Peyer's patch (tissue), 4 donors: Measurements from ENCODE around the gene ACTN3.

Experiments used
- POLR2A ChIP-seq, 2 donors: fragments of 450-650 bp; IDR thresholded peaks; one replicate each; pipeline ENCODE4 v1.5.1; 2017; ENCODE audit warnings: antibody characterized with exemption in 2 of 2, mild to moderate bottlenecking in 2 of 2, moderate library complexity in 2 of 2
- TF ChIP-seq, protein P1 (sequence below), 6 experiments: fragments of 450-650 bp in 4 of 6; fragments of 200-600 bp in 2 of 6; sonication (generic) in 1 of 6; IDR thresholded peaks; one replicate each; pipeline ENCODE4 v1.5.1; 2017 to 2019; ENCODE audit warnings: antibody characterized with exemption in 6 of 6, mild to moderate bottlenecking in 3 of 6, moderate library complexity in 1 of 6

DNA sequence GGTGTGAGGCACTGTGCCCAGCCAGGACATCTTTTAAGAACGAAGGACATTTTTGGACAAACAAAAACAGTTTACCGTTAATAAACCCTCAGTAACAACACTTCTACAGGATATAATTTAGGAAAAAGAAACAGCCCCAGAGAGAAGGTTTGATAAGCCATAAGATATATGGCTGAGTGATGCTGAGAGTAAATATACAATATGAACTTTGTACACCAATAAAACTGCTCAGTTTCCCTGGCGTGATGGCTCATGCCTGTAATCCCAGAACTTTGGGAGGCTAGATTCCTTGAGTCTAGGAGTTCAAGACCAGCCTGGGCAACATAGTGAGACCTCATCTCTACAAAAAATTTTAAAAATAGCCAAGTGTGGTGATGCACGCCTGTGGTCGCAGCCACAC, 48.2 kb upstream of the ACTN3 start:
- TF ChIP-seq, protein P1, sequence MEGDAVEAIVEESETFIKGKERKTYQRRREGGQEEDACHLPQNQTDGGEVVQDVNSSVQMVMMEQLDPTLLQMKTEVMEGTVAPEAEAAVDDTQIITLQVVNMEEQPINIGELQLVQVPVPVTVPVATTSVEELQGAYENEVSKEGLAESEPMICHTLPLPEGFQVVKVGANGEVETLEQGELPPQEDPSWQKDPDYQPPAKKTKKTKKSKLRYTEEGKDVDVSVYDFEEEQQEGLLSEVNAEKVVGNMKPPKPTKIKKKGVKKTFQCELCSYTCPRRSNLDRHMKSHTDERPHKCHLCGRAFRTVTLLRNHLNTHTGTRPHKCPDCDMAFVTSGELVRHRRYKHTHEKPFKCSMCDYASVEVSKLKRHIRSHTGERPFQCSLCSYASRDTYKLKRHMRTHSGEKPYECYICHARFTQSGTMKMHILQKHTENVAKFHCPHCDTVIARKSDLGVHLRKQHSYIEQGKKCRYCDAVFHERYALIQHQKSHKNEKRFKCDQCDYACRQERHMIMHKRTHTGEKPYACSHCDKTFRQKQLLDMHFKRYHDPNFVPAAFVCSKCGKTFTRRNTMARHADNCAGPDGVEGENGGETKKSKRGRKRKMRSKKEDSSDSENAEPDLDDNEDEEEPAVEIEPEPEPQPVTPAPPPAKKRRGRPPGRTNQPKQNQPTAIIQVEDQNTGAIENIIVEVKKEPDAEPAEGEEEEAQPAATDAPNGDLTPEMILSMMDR (IDR thresholded peaks at IDR 0.05) = no peak
- no peak for TF ChIP-seq POLR2A (IDR thresholded peaks at IDR 0.05)
